Bronchial epithelial cell (primary cell): ENCODE results near the gene PPP2CA. TPM values are rescaled to one million over a fixed set of nuclear protein-coding genes. Genes with fewer than 3 reads are reported as not detected.

Experiments
- DNase-seq: peaks from one replicate; pipeline ENCODE4 v3.0.0-alpha.2; 2010; ENCODE audit warnings: low read depth
- FAIRE-seq: peaks from 2 replicates; lab custom pipeline; 2011; peaks lifted over from hg19 to GRCh38; lab: Jason Lieb, UNC
- H3K27me3 ChIP-seq: 2 replicates; pipeline ENCODE4 v1.5.1; 2011; ENCODE audit warnings: low read length; ENCODE audit not compliant: control insufficient read depth, insufficient read depth
- H3K36me3 ChIP-seq: 2 replicates; pipeline ENCODE4 v1.5.1; 2011; ENCODE audit warnings: low read length; ENCODE audit not compliant: control insufficient read depth, insufficient read depth
- H3K4me3 ChIP-seq: 2 replicates; pipeline ENCODE4 v1.5.1; 2011; ENCODE audit warnings: mild to moderate bottlenecking, low read depth, low read length, control low read depth
- total RNA-seq: library from RNA; depleted of rRNA; stranded (reverse); fragments of >200 nt; gene quantifications from 2 replicates; pipeline ENCODE4 v1.2.1, GENCODE V29; 2014
- TF ChIP-seq, protein P1 (sequence below): IDR thresholded peaks from 2 replicates; pipeline ENCODE4 v1.5.1; 2011; ENCODE audit warnings: mild to moderate bottlenecking, moderate library complexity, low read length, control low read depth, inconsistent platforms; ENCODE audit not compliant: insufficient read depth, severe bottlenecking

The PPP2CA gene
- 109 and 133 TPM in 2 replicates for total RNA-seq

DNA sequence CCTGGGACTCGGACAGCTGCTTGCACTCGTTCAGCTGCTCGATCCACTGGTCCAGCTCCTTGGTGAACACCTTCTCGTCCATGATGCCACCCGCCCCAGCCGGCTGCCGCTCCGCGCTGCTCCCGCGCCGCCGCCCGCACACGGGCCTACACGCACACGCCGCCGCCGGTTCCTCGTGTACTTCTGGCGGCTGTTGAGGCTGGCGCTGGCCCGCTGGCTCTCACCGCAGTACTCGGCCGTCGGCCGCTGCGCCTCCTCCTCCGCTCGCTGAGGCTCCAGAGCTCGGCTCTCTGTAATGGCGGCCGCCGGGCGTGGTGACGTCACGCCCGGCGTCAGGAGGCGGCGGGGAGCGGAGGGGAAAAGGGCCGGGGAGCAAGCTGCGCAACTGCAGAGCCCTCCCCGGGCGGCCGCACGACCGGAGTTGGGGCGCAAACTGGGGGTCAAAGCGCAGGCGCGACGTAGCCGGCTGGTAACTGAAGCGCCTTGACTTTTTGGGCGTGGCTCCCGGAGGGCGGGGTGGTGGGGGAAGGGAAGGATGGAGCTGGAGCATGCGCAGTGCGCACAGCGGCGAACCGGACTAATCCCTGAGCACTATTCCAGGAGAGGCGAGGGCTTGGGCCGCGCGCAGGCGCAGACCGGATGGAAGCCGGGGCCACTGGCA is at the start of gene PPP2CA:
TSS of gene PPP2CA (minus strand) at position 294 of the 661 bp plus-strand sequence. CDS start at position 82, 212 bp downstream.
- Histone ChIP-seq H3K27me3 (no peaks in the 10 kb centered on the region), H3K4me3 (peak within 1 kb of the TSS; percentile 98), H3K36me3 (peaks cover under 1% of the 10 kb centered on the region)
- TF ChIP-seq, protein P1, sequence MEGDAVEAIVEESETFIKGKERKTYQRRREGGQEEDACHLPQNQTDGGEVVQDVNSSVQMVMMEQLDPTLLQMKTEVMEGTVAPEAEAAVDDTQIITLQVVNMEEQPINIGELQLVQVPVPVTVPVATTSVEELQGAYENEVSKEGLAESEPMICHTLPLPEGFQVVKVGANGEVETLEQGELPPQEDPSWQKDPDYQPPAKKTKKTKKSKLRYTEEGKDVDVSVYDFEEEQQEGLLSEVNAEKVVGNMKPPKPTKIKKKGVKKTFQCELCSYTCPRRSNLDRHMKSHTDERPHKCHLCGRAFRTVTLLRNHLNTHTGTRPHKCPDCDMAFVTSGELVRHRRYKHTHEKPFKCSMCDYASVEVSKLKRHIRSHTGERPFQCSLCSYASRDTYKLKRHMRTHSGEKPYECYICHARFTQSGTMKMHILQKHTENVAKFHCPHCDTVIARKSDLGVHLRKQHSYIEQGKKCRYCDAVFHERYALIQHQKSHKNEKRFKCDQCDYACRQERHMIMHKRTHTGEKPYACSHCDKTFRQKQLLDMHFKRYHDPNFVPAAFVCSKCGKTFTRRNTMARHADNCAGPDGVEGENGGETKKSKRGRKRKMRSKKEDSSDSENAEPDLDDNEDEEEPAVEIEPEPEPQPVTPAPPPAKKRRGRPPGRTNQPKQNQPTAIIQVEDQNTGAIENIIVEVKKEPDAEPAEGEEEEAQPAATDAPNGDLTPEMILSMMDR: no peak
- FAIRE-seq (no peak), DNase-seq (peak; percentile 98)

DNA sequence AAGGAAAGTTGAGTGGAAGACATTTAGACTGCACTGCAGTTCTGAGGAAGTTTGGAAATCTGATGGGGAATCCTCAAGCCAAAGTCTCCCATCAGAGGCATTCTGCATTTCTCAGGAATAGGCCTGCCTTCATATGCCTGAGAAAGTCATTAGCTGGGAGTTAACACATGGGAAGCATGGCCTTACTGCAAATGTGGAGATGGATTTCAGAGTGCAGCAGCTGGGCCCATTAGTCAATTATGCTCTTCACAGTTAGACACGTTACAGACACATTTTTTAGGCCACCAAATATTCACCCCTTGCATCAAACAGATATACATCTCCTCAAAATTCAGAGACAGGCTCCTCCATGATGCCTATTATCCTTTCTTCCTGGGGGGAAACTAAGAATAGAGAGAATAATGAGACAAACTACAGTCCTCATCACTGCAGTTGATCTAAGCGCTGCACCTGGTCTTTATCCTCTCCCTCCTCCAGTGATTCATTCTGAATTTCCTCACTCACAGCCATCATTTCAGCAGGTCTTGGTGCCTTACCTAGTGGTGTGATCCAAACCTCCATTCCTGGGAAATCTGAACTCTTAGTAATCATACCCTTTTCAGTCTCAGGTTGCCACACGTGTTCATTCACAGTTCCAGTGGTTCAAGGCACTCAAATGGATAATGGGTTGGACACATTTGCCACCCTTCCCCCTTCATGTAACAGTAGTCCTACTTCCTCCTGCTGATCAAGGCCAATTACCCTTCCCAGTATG is 47.9 kb upstream of the PPP2CA start:
- peak; percentile 88 for DNase-seq
- peak; percentile 76 for FAIRE-seq

DNA sequence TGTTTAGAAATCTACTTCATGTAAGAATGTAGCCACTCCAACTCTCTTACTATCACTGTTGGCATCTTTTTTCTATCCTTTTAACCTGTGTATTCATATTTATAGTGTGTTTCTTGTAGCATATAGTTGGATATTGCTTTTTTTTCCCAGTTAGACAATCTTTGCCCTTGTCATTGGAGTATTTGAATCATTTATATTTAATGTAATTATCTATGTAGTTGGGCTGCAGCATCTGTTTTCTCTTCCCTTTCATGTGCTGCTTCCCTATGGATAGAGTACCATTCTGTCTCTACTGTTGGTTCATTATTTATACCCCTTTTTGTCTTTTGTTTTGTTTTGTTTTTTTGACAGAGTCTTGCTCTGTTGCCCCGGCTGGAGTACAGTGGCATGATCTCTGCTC is 45.2 kb upstream of the PPP2CA start:
- TF ChIP-seq, protein P1: no peak
- FAIRE-seq: no peak
- Histone ChIP-seq H3K36me3 (no peaks in the 10 kb centered on the region), H3K4me3 (no peak overlapping the region), H3K27me3 (no peaks in the 10 kb centered on the region)
- DNase-seq: no peak

More for the DNA sequence above, 47.9 kb upstream of the PPP2CA start:
- Histone ChIP-seq H3K27me3 (no peaks in the 10 kb centered on the region), H3K4me3 (no peak overlapping the region), H3K36me3 (no peaks in the 10 kb centered on the region)
- TF ChIP-seq, protein P1: no peak

DNA sequence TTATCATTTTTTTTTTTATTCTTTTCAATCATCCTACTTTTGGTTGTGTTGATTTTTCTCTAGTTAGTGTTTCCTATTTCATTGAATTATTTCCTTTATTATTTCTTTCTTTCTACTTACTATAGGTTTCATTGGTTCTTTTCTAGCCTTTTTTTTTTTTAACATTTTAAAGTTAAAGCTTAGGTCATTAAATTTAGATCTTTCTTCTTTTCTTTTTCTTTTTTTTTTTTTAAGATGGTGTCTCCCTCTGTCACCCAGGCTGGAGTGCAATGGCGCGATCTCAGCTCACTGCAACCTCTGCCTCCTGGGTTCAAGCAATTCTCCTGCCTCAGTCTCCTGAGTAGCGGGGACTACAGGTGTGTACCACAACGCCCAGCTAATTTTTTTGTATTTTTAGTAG is 43.0 kb upstream of the PPP2CA start:
- FAIRE-seq: no peak
- H3K36me3 ChIP-seq: no peaks in the 10 kb centered on the region
- DNase-seq: no peak
- no peaks in the 10 kb centered on the region for H3K27me3 ChIP-seq
- no peak overlapping the region for H3K4me3 ChIP-seq
- TF ChIP-seq, protein P1: no peak

DNA sequence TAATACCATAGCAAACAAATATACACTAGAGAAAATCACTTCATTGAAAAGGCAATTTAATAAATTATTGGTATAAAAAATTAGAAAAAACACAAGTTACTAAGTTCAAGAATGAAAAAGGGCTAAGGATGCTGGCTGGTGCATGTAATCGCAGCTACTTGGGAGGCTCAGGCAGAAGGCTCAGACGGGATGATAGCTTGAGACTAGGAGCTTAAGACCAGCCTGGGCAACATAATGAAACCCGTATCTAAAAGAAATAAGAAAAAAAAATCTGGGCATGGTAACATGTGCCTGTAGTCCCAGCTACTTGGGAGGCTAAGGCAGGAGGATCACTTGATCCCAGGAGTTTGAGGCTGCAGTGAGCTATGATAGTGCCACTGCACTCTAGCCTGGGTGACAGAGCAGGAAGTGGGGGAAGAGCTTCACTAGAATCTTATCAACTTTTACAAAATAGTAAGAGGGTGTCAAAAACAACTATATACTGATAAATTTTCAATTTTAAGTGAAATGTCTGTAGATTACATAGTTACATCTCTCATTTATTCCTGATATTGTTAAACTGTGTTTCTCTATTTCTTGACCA is 42.2 kb upstream of the PPP2CA start:
- Histone ChIP-seq H3K27me3 (no peaks in the 10 kb centered on the region), H3K36me3 (no peaks in the 10 kb centered on the region), H3K4me3 (no peak overlapping the region)
- FAIRE-seq (no peak), DNase-seq (no peak)
- TF ChIP-seq, protein P1: no peak
